ENCODE results near the gene STIP1. TPM values are rescaled to one million over a fixed set of nuclear protein-coding genes. Genes with fewer than 3 reads are reported as not detected.
A peak's percentile ranks its signal among the peaks of the same experiment; 100 is the strongest.

STIP1 gene
- total and polyA plus RNA-seq, 9 of the 15 experiments (the other 6 are each of a cell fraction or from before 2014, with no cell fraction given), result 58.1 to 465 (median 346) TPM

GRCh38 chr11:64207256-64208085 lies 21.5 kb downstream of the STIP1 start (continued):
- TF ChIP-seq FOSL1 (tag; conservative IDR thresholded peaks at IDR 0.05) (peak; percentile 92), ZNF717 (CRISPR knock-in tag; IDR thresholded peaks at IDR 0.05) (no peak), HMG20B (CRISPR knock-in tag; IDR thresholded peaks at IDR 0.05) (no peak), SMARCB1 (IDR thresholded peaks at IDR 0.05; ENCODE audit: insufficient read length, low read depth) (no peak), CTCF (IDR thresholded peaks at IDR 0.05 in 2 of 3, conservative IDR thresholded peaks at IDR 0.05 in 1 of 3; ENCODE audit: insufficient read depth in 2 of 3, low read depth in 1 of 3, low read length in 3 of 3) (0 out of 6 replicates have a peak, but pooled peaks of 1 of the 3 experiments have one; percentile 4), ZNF197 (CRISPR knock-in tag; IDR thresholded peaks at IDR 0.05; ENCODE audit: low read depth) (peak; percentile 85), ZNF75A (CRISPR knock-in tag; IDR thresholded peaks at IDR 0.05) (no peak), USF2 (CRISPR knock-in tag; IDR thresholded peaks at IDR 0.05) (0 out of 2 replicates have a peak, but pooled peaks have one; percentile 10), ZNF133 (CRISPR knock-in tag; IDR thresholded peaks at IDR 0.05) (no peak), CXXC5 (CRISPR knock-in tag; IDR thresholded peaks at IDR 0.05) (peak; percentile 62; the same call in 1 of the 2 replicates), SMAD3 (CRISPR knock-in tag; conservative IDR thresholded peaks at IDR 0.05) (no peak), SFPQ (IDR thresholded peaks at IDR 0.05; ENCODE audit: low read depth, low read length) (no peak), RBM34 (IDR thresholded peaks at IDR 0.05; ENCODE audit: borderline replicate concordance, insufficient read depth, low read length) (no peak), PRDM10 (IDR thresholded peaks at IDR 0.05; ENCODE audit: partially characterized antibody) (no peak), ZNF695 (CRISPR knock-in tag; IDR thresholded peaks at IDR 0.05) (no peak), SIN3A (IDR thresholded peaks at IDR 0.05; ENCODE audit: borderline replicate concordance in 2 of 2, control insufficient read depth in 1 of 2, low read depth in 2 of 2, low read length in 2 of 2) (peak; percentile 52 to 93; a peak in 2 of 4 replicates), CBX2 (IDR thresholded peaks at IDR 0.05; ENCODE audit: insufficient read depth, low read length, poor library complexity, severe bottlenecking) (no peak), HEY1 (CRISPR knock-in tag; IDR thresholded peaks at IDR 0.05; ENCODE audit: borderline replicate concordance) (no peak), GATAD2A (IDR thresholded peaks at IDR 0.05) (no peak)
